Thymus (tissue), 11 donors: ENCODE data around the gene ALX3. TPM values are rescaled to one million over a fixed set of nuclear protein-coding genes. Genes with fewer than 3 reads are reported as not detected.

Source experiments
- DNase-seq, 9 donors: peaks; one replicate each; pipeline ENCODE4 v3.0.0-alpha.2; 2013; ENCODE audit warnings: low spot score in 9 of 9, low read depth in 6 of 9, missing footprints in 1 of 9
- H3K27ac ChIP-seq, 2 donors: one replicate each; pipeline ENCODE4 v1.5.1; 2013; ENCODE audit warnings: control low read depth in 1 of 2, low read depth in 1 of 2, low read length in 1 of 2, mild to moderate bottlenecking in 1 of 2, moderate library complexity in 1 of 2
- H3K27me3 ChIP-seq, 2 donors: one replicate each; pipeline ENCODE4 v1.5.1; 2013; ENCODE audit warnings: low read length in 1 of 2; ENCODE audit not compliant: control insufficient read depth in 2 of 2, insufficient read depth in 1 of 2
- H3K36me3 ChIP-seq, 2 donors: one replicate each; pipeline ENCODE4 v1.5.1; 2013; ENCODE audit warnings: low read length in 1 of 2, mild to moderate bottlenecking in 1 of 2, moderate library complexity in 1 of 2; ENCODE audit not compliant: control insufficient read depth in 2 of 2, insufficient read depth in 2 of 2
- H3K4me1 ChIP-seq, 2 donors: one replicate each; pipeline ENCODE4 v1.5.1; 2013; ENCODE audit warnings: low read length in 2 of 2; ENCODE audit not compliant: control insufficient read depth in 2 of 2, insufficient read depth in 2 of 2
- H3K4me3 ChIP-seq, 2 donors: one replicate each; pipeline ENCODE4 v1.5.1; 2013; ENCODE audit warnings: low read length in 2 of 2, control low read depth in 1 of 2, mild to moderate bottlenecking in 1 of 2
- H3K9me3 ChIP-seq, 2 donors: one replicate each; pipeline ENCODE4 v1.5.1; 2013; ENCODE audit warnings: low read length in 1 of 2, mild to moderate bottlenecking in 1 of 2; ENCODE audit not compliant: control insufficient read depth in 2 of 2, insufficient read depth in 1 of 2
- WGBS: extraction: QIAGEN DNeasy Blood & Tissue Kit; methylation state at CpG from one replicate; pipeline ENCODE4 v1.1.7; 2013; 5-methylcytosine and 5-hydroxymethylcytosine counted together
- polyA plus RNA-seq: library from polyadenylated mRNA; stranded (reverse); fragments of 200-250 nt; gene quantifications from one replicate; pipeline ENCODE4 v1.2.3, GENCODE V29; 2013
- total RNA-seq: library from RNA; stranded (reverse); fragments of 120-200 nt; gene quantifications from one replicate; pipeline ENCODE4 v1.2.4, GENCODE V29; 2013
- donor health status: healthy.

ALX3 gene
- total and polyA plus RNA-seq, 2 donors: 0.14 to 0.16 TPM

GRCh38 chr1:110055493-110056284, 14.8 kb downstream of the ALX3 start:
- no peak overlapping the region for H3K4me3 ChIP-seq
- H3K36me3 ChIP-seq: peaks cover 83 to 84% of the 10 kb centered on the region in 2 donors
- H3K4me1 ChIP-seq: peaks cover 0 to 2% of the 10 kb centered on the region in 2 donors
- no peak for DNase-seq
- no peaks in the 10 kb centered on the region for H3K27me3 ChIP-seq
- H3K9me3 ChIP-seq: no peaks in the 10 kb centered on the region
- WGBS: 97% methylated on average over 5 of the region's 5 CpGs
- no peak overlapping the region for H3K27ac ChIP-seq

- 93% methylated on average over 16 of the region's 16 CpGs for WGBS
- Histone ChIP-seq H3K27me3 (no peaks in the 10 kb centered on the region), H3K4me3 (no peak overlapping the region), H3K36me3 (peaks cover 96 to 99% of the 10 kb centered on the region in 2 donors), H3K27ac (no peak overlapping the region), H3K9me3 (no peaks in the 10 kb centered on the region), H3K4me1 (peaks cover 0 to under 1% of the 10 kb centered on the region in 2 donors)
- peak in 4 of 9 donors; percentile 31 to 67 (median 48) for DNase-seq
These were observed 16.7 kb downstream of the ALX3 start for GRCh38 chr1:110053552-110054428.

- no peak for DNase-seq
- Histone ChIP-seq H3K9me3 (no peaks in the 10 kb centered on the region), H3K27ac (no peak overlapping the region), H3K4me3 (no peak overlapping the region), H3K4me1 (no peaks in the 10 kb centered on the region), H3K36me3 (peaks cover 94 to 97% of the 10 kb centered on the region in 2 donors), H3K27me3 (no peaks in the 10 kb centered on the region)
- WGBS: 97% methylated on average over 2 of the region's 2 CpGs
These were observed 19.2 kb downstream of the ALX3 start for GRCh38 chr1:110051262-110051648.

- no peak overlapping the region for H3K27ac ChIP-seq
- H3K9me3 ChIP-seq: no peaks in the 10 kb centered on the region
- 96% methylated on average over 4 of the region's 4 CpGs for WGBS
- peaks cover 89 to 96% of the 10 kb centered on the region in 2 donors for H3K36me3 ChIP-seq
- no peaks in the 10 kb centered on the region for H3K4me1 ChIP-seq
- no peak for DNase-seq
- H3K4me3 ChIP-seq: no peak overlapping the region
- H3K27me3 ChIP-seq: no peaks in the 10 kb centered on the region
These were observed 19.7 kb downstream of the ALX3 start for GRCh38 chr1:110050602-110051261.

GRCh38 chr1:110049801-110050601, 20.5 kb downstream of the ALX3 start:
- Histone ChIP-seq H3K27ac (no peak overlapping the region), H3K9me3 (no peaks in the 10 kb centered on the region), H3K4me1 (no peaks in the 10 kb centered on the region), H3K27me3 (no peaks in the 10 kb centered on the region), H3K36me3 (peaks cover 89 to 96% of the 10 kb centered on the region in 2 donors), H3K4me3 (no peak overlapping the region)
- no peak for DNase-seq
- 96% methylated on average over 11 of the region's 11 CpGs for WGBS

- H3K27me3 ChIP-seq: no peaks in the 10 kb centered on the region
- no peak overlapping the region for H3K27ac ChIP-seq
- H3K36me3 ChIP-seq: peaks cover 85 to 94% of the 10 kb centered on the region in 2 donors
- 95% methylated on average over 9 of the region's 9 CpGs for WGBS
- H3K9me3 ChIP-seq: no peaks in the 10 kb centered on the region
- DNase-seq: no peak
- H3K4me1 ChIP-seq: no peaks in the 10 kb centered on the region
- no peak overlapping the region for H3K4me3 ChIP-seq
These were observed 21.4 kb downstream of the ALX3 start for GRCh38 chr1:110048923-110049601.

GRCh38 chr1:110048240-110048639, 22.2 kb downstream of the ALX3 start:
- DNase-seq: no peak
- Histone ChIP-seq H3K27ac (no peak overlapping the region), H3K9me3 (no peaks in the 10 kb centered on the region), H3K4me1 (no peaks in the 10 kb centered on the region), H3K27me3 (no peaks in the 10 kb centered on the region), H3K4me3 (no peak overlapping the region), H3K36me3 (peaks cover 85 to 94% of the 10 kb centered on the region in 2 donors)
- 96% methylated on average over 5 of the region's 5 CpGs for WGBS

GRCh38 chr1:110047463-110047862, 23.0 kb downstream of the ALX3 start:
- no peak overlapping the region for H3K27ac ChIP-seq
- 97% methylated on average over 3 of the region's 3 CpGs for WGBS
- H3K27me3 ChIP-seq: no peaks in the 10 kb centered on the region
- no peak for DNase-seq
- no peaks in the 10 kb centered on the region for H3K9me3 ChIP-seq
- peaks cover 84 to 94% of the 10 kb centered on the region in 2 donors for H3K36me3 ChIP-seq
- no peak overlapping the region for H3K4me3 ChIP-seq
- H3K4me1 ChIP-seq: no peaks in the 10 kb centered on the region
